Measurements from ENCODE around the gene PELI1.

The PELI1 gene

DNA sequence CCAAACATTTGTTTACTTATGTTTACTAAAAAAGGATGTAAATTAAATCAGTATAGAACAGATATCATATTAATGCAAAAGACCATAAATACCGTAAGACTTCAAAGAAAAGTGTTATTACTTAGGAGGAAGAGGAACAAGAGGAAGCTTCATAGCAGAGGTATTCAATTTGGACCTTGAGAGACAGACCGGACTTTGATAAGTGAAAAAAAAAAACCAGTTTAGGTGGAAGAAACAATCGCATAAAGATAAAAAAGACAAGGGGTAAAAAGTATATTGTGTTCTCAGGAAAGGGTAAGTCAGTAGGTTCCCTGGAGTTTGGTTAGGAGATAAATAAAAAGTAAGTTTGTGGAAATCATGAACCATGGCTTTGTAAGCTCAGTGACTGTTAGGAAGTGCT lies 17.6 kb downstream of the PELI1 start:
- TF ChIP-seq TARDBP (IDR thresholded peaks at IDR 0.05), result no peak
- TF ChIP-seq L3MBTL2 (conservative IDR thresholded peaks at IDR 0.05), result no peak
- no peak for TF ChIP-seq HDGF (IDR thresholded peaks at IDR 0.05; ENCODE audit: borderline replicate concordance)
- TF ChIP-seq, protein P1, sequence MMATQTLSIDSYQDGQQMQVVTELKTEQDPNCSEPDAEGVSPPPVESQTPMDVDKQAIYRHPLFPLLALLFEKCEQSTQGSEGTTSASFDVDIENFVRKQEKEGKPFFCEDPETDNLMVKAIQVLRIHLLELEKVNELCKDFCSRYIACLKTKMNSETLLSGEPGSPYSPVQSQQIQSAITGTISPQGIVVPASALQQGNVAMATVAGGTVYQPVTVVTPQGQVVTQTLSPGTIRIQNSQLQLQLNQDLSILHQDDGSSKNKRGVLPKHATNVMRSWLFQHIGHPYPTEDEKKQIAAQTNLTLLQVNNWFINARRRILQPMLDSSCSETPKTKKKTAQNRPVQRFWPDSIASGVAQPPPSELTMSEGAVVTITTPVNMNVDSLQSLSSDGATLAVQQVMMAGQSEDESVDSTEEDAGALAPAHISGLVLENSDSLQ (IDR thresholded peaks at IDR 0.05), result no peak
- no peak for TF ChIP-seq BHLHE40 (IDR thresholded peaks at IDR 0.05; ENCODE audit: borderline replicate concordance)
- TF ChIP-seq FOXA1 (IDR thresholded peaks at IDR 0.05), result no peak
- no peak for TF ChIP-seq FOXK2 (IDR thresholded peaks at IDR 0.05)
- no peak for TF ChIP-seq ARNT (IDR thresholded peaks at IDR 0.05)
- TF ChIP-seq ELF4 (IDR thresholded peaks at IDR 0.05), result no peak
- CTCF ChIA-PET, result no interaction called here
- DNase-seq (ENCODE audit: extremely low spot score), result no peak
- POLR2A ChIA-PET, result no interaction called here

GRCh38 chr2:64124571-64124970 lies 19.6 kb downstream of the PELI1 start:
- POLR2A ChIA-PET, result no interaction called here
- CTCF ChIA-PET, result no interaction called here
- TF ChIP-seq BHLHE40 (IDR thresholded peaks at IDR 0.05; ENCODE audit: borderline replicate concordance) (no peak), ELF4 (IDR thresholded peaks at IDR 0.05) (no peak), ARNT (IDR thresholded peaks at IDR 0.05) (no peak), L3MBTL2 (conservative IDR thresholded peaks at IDR 0.05) (no peak), SP1 (IDR thresholded peaks at IDR 0.05) (no peak), FOXK2 (IDR thresholded peaks at IDR 0.05) (no peak), ZNF384 (IDR thresholded peaks at IDR 0.05) (no peak), FOXA1 (IDR thresholded peaks at IDR 0.05) (no peak), CTBP1 (IDR thresholded peaks at IDR 0.05; ENCODE audit: borderline replicate concordance) (no peak), HDGF (IDR thresholded peaks at IDR 0.05; ENCODE audit: borderline replicate concordance) (no peak), TARDBP (IDR thresholded peaks at IDR 0.05) (no peak), SUZ12 (IDR thresholded peaks at IDR 0.05) (no peak), NFRKB (IDR thresholded peaks at IDR 0.05) (no peak), LEF1 (IDR thresholded peaks at IDR 0.05; ENCODE audit: borderline replicate concordance) (no peak), FOXM1 (IDR thresholded peaks at IDR 0.05; ENCODE audit: borderline replicate concordance) (no peak)
- TF ChIP-seq, protein P1 (IDR thresholded peaks at IDR 0.05), result no peak
- DNase-seq (ENCODE audit: extremely low spot score), result no peak

- DNase-seq (ENCODE audit: extremely low spot score), result no peak
- ChIA-PET POLR2A (no interaction called here), CTCF (no interaction called here)
- TF ChIP-seq FOXK2 (IDR thresholded peaks at IDR 0.05) (no peak), FOXM1 (IDR thresholded peaks at IDR 0.05; ENCODE audit: borderline replicate concordance) (no peak), CTBP1 (IDR thresholded peaks at IDR 0.05; ENCODE audit: borderline replicate concordance) (no peak), L3MBTL2 (conservative IDR thresholded peaks at IDR 0.05) (no peak), SP1 (IDR thresholded peaks at IDR 0.05) (no peak), LEF1 (IDR thresholded peaks at IDR 0.05; ENCODE audit: borderline replicate concordance) (no peak), ARNT (IDR thresholded peaks at IDR 0.05) (no peak), ZNF384 (IDR thresholded peaks at IDR 0.05) (no peak), BHLHE40 (IDR thresholded peaks at IDR 0.05; ENCODE audit: borderline replicate concordance) (no peak), FOXA1 (IDR thresholded peaks at IDR 0.05) (no peak), ELF4 (IDR thresholded peaks at IDR 0.05) (no peak), HDGF (IDR thresholded peaks at IDR 0.05; ENCODE audit: borderline replicate concordance) (no peak), SUZ12 (IDR thresholded peaks at IDR 0.05) (no peak), TARDBP (IDR thresholded peaks at IDR 0.05) (no peak), NFRKB (IDR thresholded peaks at IDR 0.05) (no peak)
- TF ChIP-seq, protein P1 (IDR thresholded peaks at IDR 0.05), result no peak
Observed at GRCh38 chr2:64124168-64124567, 20.1 kb downstream of the PELI1 start.

DNA sequence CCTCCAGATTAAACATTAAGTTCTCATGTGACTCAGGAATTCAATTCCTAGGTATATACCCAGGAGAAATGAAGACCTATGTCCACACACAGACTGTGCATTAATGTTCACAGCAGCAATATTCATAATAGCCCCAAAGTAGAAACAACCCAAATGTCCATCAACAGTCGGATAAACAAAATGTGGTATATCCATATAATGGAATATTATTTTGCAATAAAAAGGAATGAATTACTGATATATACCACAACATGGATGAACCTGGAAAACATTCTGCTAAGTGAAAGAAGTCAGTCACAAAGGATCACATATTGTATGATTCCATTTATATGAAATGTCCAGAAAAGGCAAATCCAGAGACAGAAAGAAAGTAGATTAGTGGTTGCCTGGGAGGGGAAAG lies 20.5 kb downstream of the PELI1 start:
- CTCF ChIA-PET, result no interaction called here
- POLR2A ChIA-PET, result no interaction called here
- TF ChIP-seq, protein P1 (IDR thresholded peaks at IDR 0.05), result no peak
- no peak for TF ChIP-seq ELF4 (IDR thresholded peaks at IDR 0.05)
- TF ChIP-seq LEF1 (IDR thresholded peaks at IDR 0.05; ENCODE audit: borderline replicate concordance), result no peak
- TF ChIP-seq NFRKB (IDR thresholded peaks at IDR 0.05), result no peak
- no peak for TF ChIP-seq SUZ12 (IDR thresholded peaks at IDR 0.05)
- no peak for TF ChIP-seq HDGF (IDR thresholded peaks at IDR 0.05; ENCODE audit: borderline replicate concordance)
- DNase-seq (ENCODE audit: extremely low spot score), result no peak

- no peak for DNase-seq (ENCODE audit: extremely low spot score)
- TF ChIP-seq FOXM1 (IDR thresholded peaks at IDR 0.05; ENCODE audit: borderline replicate concordance) (no peak), SUZ12 (IDR thresholded peaks at IDR 0.05) (no peak), ARNT (IDR thresholded peaks at IDR 0.05) (no peak), NFRKB (IDR thresholded peaks at IDR 0.05) (no peak), SP1 (IDR thresholded peaks at IDR 0.05) (no peak)
- TF ChIP-seq, protein P1 (IDR thresholded peaks at IDR 0.05), result no peak
- ChIA-PET POLR2A (no interaction called here), CTCF (no interaction called here)
Observed at GRCh38 chr2:64122358-64122757, 21.9 kb downstream of the PELI1 start.

DNA sequence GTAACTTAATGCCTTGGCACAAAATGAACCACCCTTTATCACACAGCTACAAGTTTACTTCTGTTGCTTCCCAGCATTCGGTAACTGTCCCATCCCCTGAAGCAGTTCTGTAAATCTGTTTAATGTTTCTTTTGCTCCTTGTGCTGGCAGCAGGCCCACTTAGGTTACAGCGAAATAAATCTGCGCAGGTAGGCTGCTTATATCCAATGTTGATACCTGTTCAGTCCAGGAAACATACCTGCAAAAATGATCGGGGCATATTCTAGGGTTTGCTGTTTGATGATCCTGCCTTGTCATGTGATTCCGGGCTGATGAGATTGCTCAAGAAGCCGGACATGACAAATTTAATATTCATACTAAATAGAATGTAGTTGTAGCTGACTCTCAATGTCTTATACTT lies 23.3 kb downstream of the PELI1 start:
- no peak for TF ChIP-seq SUZ12 (IDR thresholded peaks at IDR 0.05)
- TF ChIP-seq, protein P1 (IDR thresholded peaks at IDR 0.05), result no peak
- TF ChIP-seq NFRKB (IDR thresholded peaks at IDR 0.05), result no peak
- no peak for TF ChIP-seq TARDBP (IDR thresholded peaks at IDR 0.05)
- TF ChIP-seq ELF4 (IDR thresholded peaks at IDR 0.05), result no peak
- no peak for TF ChIP-seq FOXA1 (IDR thresholded peaks at IDR 0.05)
- TF ChIP-seq FOXK2 (IDR thresholded peaks at IDR 0.05), result no peak
- TF ChIP-seq SP1 (IDR thresholded peaks at IDR 0.05), result no peak
- TF ChIP-seq BHLHE40 (IDR thresholded peaks at IDR 0.05; ENCODE audit: borderline replicate concordance), result no peak
- no peak for TF ChIP-seq FOXM1 (IDR thresholded peaks at IDR 0.05; ENCODE audit: borderline replicate concordance)
- no peak for TF ChIP-seq HDGF (IDR thresholded peaks at IDR 0.05; ENCODE audit: borderline replicate concordance)
- no peak for TF ChIP-seq CTBP1 (IDR thresholded peaks at IDR 0.05; ENCODE audit: borderline replicate concordance)
- DNase-seq (ENCODE audit: extremely low spot score), result no peak
- CTCF ChIA-PET, result no interaction called here
- POLR2A ChIA-PET, result no interaction called here

Measured in HEK293T (cell line).